ENCODE measurements around the gene HOXC9. TPM values are rescaled to one million over a fixed set of nuclear protein-coding genes. Genes with fewer than 3 reads are reported as not detected.

The HOXC9 gene
- total RNA-seq: 1.8 TPM
- 0.73 TPM for polyA plus RNA-seq

- WGBS: 3% methylated on average over 87 of the region's 87 CpGs
- Histone ChIP-seq H3K27ac (ENCODE audit: low read depth) (no peak within 1 kb of the TSS), H3K4me1 (ENCODE audit: insufficient read depth) (no peaks in the 10 kb centered on the region), H3K4me3 (ENCODE audit: low read depth, low read length) (peak within 1 kb of the TSS; percentile 29), H3K36me3 (ENCODE audit: insufficient read depth) (no peaks in the 10 kb centered on the region)
- no peak for DNase-seq (ENCODE audit: extremely low spot score)
Measured at GRCh38 chr12:54000116-54001114, at the start of gene HOXC9. TSS of gene HOXC9 (plus strand) at chr12:54000161. CDS start at chr12:54000189, 28 bp downstream.

- 14% methylated on average over 10 of the region's 10 CpGs for WGBS
Measured at GRCh38 chr12:53950437-53950773, 49.6 kb upstream of the HOXC9 start.

GRCh38 chr12:53950789-53951576 lies 49.0 kb upstream of the HOXC9 start:
- Histone ChIP-seq H3K27ac (ENCODE audit: low read depth) (no peak overlapping the region), H3K4me3 (ENCODE audit: low read depth, low read length) (no peak overlapping the region), H3K4me1 (ENCODE audit: insufficient read depth) (no peaks in the 10 kb centered on the region), H3K36me3 (ENCODE audit: insufficient read depth) (no peaks in the 10 kb centered on the region)
- WGBS: 17% methylated on average over 34 of the region's 34 CpGs
- no peak for DNase-seq (ENCODE audit: extremely low spot score)

More at GRCh38 chr12:53950437-53950773, 49.6 kb upstream of the HOXC9 start:
- Histone ChIP-seq H3K27ac (ENCODE audit: low read depth) (no peak overlapping the region), H3K4me3 (ENCODE audit: low read depth, low read length) (no peak overlapping the region), H3K36me3 (ENCODE audit: insufficient read depth) (no peaks in the 10 kb centered on the region), H3K4me1 (ENCODE audit: insufficient read depth) (no peaks in the 10 kb centered on the region)
- DNase-seq (ENCODE audit: extremely low spot score): no peak

GRCh38 chr12:53951577-53952334 lies 48.2 kb upstream of the HOXC9 start:
- WGBS: 11% methylated on average over 47 of the region's 47 CpGs
- no peak for DNase-seq (ENCODE audit: extremely low spot score)
- no peak overlapping the region for H3K4me3 ChIP-seq (ENCODE audit: low read depth, low read length)

GRCh38 chr12:53952335-53952694 lies 47.6 kb upstream of the HOXC9 start:
- WGBS: 38% methylated on average over 13 of the region's 13 CpGs
- Histone ChIP-seq H3K4me1 (ENCODE audit: insufficient read depth) (no peaks in the 10 kb centered on the region), H3K27ac (ENCODE audit: low read depth) (no peak overlapping the region), H3K36me3 (ENCODE audit: insufficient read depth) (no peaks in the 10 kb centered on the region), H3K4me3 (ENCODE audit: low read depth, low read length) (no peak overlapping the region)
- DNase-seq (ENCODE audit: extremely low spot score): no peak

More at GRCh38 chr12:53951577-53952334, 48.2 kb upstream of the HOXC9 start:
- H3K36me3 ChIP-seq (ENCODE audit: insufficient read depth): no peaks in the 10 kb centered on the region
- H3K27ac ChIP-seq (ENCODE audit: low read depth): no peak overlapping the region
- no peaks in the 10 kb centered on the region for H3K4me1 ChIP-seq (ENCODE audit: insufficient read depth)

- 16% methylated on average over 38 of the region's 38 CpGs for WGBS
- Histone ChIP-seq H3K4me3 (ENCODE audit: low read depth, low read length) (no peak overlapping the region), H3K36me3 (ENCODE audit: insufficient read depth) (no peaks in the 10 kb centered on the region), H3K4me1 (ENCODE audit: insufficient read depth) (no peaks in the 10 kb centered on the region), H3K27ac (ENCODE audit: low read depth) (no peak overlapping the region)
- DNase-seq (ENCODE audit: extremely low spot score): no peak
Measured at GRCh38 chr12:53952871-53953734, 46.9 kb upstream of the HOXC9 start.

- Histone ChIP-seq H3K27ac (ENCODE audit: low read depth) (no peak overlapping the region), H3K4me1 (ENCODE audit: insufficient read depth) (no peaks in the 10 kb centered on the region), H3K36me3 (ENCODE audit: insufficient read depth) (no peaks in the 10 kb centered on the region), H3K4me3 (ENCODE audit: low read depth, low read length) (no peak overlapping the region)
- DNase-seq (ENCODE audit: extremely low spot score): no peak
- WGBS: 20% methylated on average over 19 of the region's 19 CpGs
Measured at GRCh38 chr12:53953831-53954693, 45.9 kb upstream of the HOXC9 start.

- no peak within 1 kb of the TSS for H3K4me3 ChIP-seq (ENCODE audit: low read depth, low read length)
- WGBS: 2% methylated on average over 20 of the region's 20 CpGs
- DNase-seq (ENCODE audit: extremely low spot score): no peak
- H3K4me1 ChIP-seq (ENCODE audit: insufficient read depth): no peaks in the 10 kb centered on the region
- H3K27ac ChIP-seq (ENCODE audit: low read depth): no peak within 1 kb of the TSS
- H3K36me3 ChIP-seq (ENCODE audit: insufficient read depth): no peaks in the 10 kb centered on the region
Measured at GRCh38 chr12:53954694-53955035, 45.3 kb upstream of the HOXC9 start, which contains the start of gene HOXC12. TSS of gene HOXC12 (plus strand) at chr12:53954903. CDS start at chr12:53954930, 27 bp downstream.

- 4% methylated on average over 86 of the region's 86 CpGs for WGBS
- no peak for DNase-seq (ENCODE audit: extremely low spot score)
- Histone ChIP-seq H3K4me1 (ENCODE audit: insufficient read depth) (no peaks in the 10 kb centered on the region), H3K4me3 (ENCODE audit: low read depth, low read length) (no peak overlapping the region), H3K27ac (ENCODE audit: low read depth) (no peak overlapping the region), H3K36me3 (ENCODE audit: insufficient read depth) (no peaks in the 10 kb centered on the region)
Measured at GRCh38 chr12:53955036-53955775, 44.8 kb upstream of the HOXC9 start.

GRCh38 chr12:53955776-53956250 lies 44.1 kb upstream of the HOXC9 start:
- no peak overlapping the region for H3K4me3 ChIP-seq (ENCODE audit: low read depth, low read length)
- H3K36me3 ChIP-seq (ENCODE audit: insufficient read depth): no peaks in the 10 kb centered on the region
- 32% methylated on average over 10 of the region's 10 CpGs for WGBS
- DNase-seq (ENCODE audit: extremely low spot score): no peak
- H3K4me1 ChIP-seq (ENCODE audit: insufficient read depth): no peaks in the 10 kb centered on the region
- H3K27ac ChIP-seq (ENCODE audit: low read depth): no peak overlapping the region

- Histone ChIP-seq H3K4me3 (ENCODE audit: low read depth, low read length) (no peak overlapping the region), H3K36me3 (ENCODE audit: insufficient read depth) (no peaks in the 10 kb centered on the region), H3K27ac (ENCODE audit: low read depth) (no peak overlapping the region), H3K4me1 (ENCODE audit: insufficient read depth) (no peaks in the 10 kb centered on the region)
- WGBS: 42% methylated on average over 25 of the region's 25 CpGs
- no peak for DNase-seq (ENCODE audit: extremely low spot score)
Measured at GRCh38 chr12:53956251-53956887, 43.6 kb upstream of the HOXC9 start.
